SH-SY5Y (cell line): ENCODE measurements around the gene CLECL1.

ENCODE experiments used
- GATA2 ChIP-seq: IDR thresholded peaks from 2 replicates; pipeline ENCODE4 v1.6.1; 2011; ENCODE audit warnings: mild to moderate bottlenecking, low read depth, low read length
- GATA3 ChIP-seq: IDR thresholded peaks from 2 replicates; pipeline ENCODE4 v1.6.1; 2011; ENCODE audit warnings: low read depth, mild to moderate bottlenecking, low read length, moderate library complexity

CLECL1 gene

GRCh38 chr12:9710584-9711375 is 22.1 kb downstream of the CLECL1 start:
- TF ChIP-seq GATA2, result no peak
- no peak for TF ChIP-seq GATA3

GRCh38 chr12:9708853-9709252 is 24.0 kb downstream of the CLECL1 start:
- TF ChIP-seq GATA3 (no peak), GATA2 (no peak)

DNA sequence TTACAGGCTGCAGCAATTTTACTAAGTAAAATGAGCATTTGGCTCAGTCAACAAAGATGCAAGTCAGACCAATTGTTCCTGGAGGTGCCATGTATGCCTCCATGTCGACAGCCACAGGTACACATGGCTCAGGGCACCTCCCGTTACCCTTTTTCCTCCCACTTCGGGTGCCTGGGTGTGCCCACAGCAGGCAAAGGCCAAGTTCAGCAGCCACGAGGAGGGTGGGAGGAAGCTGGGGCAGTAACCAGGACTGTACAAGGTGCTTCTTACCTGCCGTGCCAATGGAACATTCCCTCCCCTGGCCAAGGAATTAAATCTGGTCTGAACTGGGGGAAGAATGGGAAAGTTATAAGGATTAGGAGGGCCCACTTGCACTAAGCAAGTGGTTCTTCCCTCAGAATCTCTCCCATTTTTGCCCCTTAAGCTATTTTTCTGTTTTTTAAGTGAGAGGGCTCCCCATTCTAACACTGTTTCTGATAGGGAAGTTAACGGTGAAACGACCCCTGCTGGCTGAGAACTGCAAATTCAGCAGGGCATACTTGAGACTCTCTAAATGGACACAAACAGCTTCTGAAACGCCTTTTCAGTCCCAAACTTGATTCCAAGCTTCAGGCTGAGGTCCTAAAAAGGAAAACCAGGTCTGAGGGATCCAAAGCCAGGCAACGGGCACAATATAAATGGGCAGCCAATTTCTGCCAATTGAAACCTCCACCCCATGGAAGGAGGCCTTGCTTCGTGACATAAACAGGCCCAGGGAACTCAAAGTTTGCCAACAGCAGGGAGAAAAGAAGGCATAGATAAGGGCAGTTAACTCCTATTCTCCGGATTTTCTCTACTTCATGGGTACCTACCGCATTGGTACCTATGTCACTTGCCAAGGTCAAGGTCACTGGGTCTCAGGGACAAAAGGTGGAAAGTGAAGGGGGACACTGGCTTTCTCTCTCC is 24.8 kb downstream of the CLECL1 start:
- no peak for TF ChIP-seq GATA2
- no peak for TF ChIP-seq GATA3

GRCh38 chr12:9707356-9707755 is 25.5 kb downstream of the CLECL1 start:
- TF ChIP-seq GATA2 (no peak), GATA3 (no peak)

DNA sequence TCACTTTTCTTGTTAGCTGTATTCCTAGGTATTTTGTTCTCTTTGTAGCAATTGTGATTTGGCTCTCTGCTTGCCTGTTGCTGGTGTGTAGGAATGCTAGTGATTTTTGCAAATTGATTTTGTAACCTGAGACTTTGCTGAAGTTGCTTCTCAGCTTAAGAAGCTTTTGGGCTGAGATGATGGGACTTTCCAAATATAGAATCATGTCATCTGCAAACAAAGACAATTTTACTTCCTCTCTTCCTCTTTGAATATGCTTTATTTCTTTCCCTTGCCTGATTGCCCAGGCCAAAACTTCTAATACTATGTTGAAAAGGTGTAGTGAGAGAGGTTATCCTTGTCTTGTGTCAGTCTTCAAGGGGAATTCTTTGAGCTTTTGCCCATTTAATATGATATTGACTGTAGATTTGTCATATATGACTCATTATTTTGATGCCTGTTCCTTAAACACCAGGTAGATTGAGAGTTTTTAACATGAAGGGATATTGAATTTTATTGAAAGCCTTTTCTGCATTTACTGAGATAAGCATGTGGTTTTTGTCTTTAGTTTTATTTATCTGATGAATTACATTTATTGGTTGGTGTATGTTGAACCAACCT is 26.7 kb downstream of the CLECL1 start:
- no peak for TF ChIP-seq GATA3
- no peak for TF ChIP-seq GATA2

- no peak for TF ChIP-seq GATA2
Measured at GRCh38 chr12:9702255-9702654, 30.6 kb downstream of the CLECL1 start.

DNA sequence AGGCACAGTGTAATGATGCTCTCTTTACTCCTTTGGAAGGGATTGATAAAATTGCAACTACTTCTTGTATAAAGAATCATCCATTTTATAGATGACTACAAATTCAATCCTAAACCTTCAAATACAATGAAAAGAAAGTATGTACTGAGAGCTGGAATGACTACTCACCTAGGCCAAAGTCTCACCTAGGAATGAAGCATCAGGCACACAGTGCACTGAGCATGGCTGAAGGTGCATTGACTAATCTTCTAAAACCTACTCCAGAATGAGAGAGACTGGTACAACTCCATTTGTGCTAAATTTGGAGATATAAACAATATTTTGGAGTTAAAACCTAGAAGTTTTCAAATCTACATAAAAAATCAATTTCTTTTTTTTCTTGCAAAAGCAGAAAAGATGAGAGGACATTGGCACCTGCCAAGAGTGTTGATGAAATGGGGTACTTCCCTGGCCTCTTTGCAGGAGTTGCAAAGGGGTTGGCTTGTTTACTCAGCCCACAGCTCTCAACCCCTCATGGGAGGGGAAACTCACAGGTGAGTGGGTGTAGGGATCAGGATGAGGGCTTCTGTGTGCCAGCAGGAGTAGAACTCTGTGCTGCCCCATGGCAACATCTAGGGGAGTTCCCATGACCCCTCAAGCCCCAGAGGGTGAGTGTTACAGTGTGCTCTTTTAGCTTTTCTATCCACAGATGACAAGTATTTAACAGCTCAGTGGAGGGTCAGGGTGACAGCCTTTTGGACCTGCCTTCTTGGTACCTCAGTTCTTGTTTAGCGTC is 31.3 kb downstream of the CLECL1 start:
- TF ChIP-seq GATA3 (no peak), GATA2 (no peak)

- TF ChIP-seq GATA3 (no peak), GATA2 (no peak)
Measured at GRCh38 chr12:9700606-9700956, 32.3 kb downstream of the CLECL1 start.

DNA sequence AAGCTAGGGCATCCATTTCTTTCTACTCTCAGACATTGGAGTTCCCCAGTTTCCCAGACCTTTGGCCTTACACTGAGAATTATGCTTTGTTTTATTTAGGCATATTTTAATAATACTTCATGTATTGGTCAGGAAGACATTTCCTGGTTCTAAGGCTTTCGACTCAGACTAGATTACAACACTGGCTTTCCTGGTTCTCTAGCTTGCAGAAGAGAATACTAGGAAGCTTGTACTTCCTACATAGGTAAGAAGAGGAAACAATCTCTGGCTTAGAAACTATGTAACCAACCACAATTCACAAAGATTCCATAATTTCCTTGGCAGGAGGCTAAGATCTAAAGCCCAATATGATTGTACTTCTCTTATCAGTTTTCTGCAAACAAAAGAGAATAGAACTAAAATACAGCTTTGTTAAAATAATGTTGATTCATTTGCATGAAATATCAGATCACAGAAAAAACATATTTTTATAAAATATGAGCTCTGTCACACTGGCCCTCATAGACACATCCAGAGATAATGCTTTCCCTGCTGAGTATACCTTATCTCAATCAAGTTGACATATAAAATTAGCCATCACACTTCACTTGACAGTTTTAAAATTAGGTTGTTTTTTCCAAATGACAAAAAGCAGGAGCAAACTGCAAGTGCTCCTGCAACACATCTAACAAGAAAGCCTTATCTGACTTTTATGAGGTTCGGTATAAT is 32.8 kb downstream of the CLECL1 start:
- TF ChIP-seq GATA3, result no peak
- no peak for TF ChIP-seq GATA2

DNA sequence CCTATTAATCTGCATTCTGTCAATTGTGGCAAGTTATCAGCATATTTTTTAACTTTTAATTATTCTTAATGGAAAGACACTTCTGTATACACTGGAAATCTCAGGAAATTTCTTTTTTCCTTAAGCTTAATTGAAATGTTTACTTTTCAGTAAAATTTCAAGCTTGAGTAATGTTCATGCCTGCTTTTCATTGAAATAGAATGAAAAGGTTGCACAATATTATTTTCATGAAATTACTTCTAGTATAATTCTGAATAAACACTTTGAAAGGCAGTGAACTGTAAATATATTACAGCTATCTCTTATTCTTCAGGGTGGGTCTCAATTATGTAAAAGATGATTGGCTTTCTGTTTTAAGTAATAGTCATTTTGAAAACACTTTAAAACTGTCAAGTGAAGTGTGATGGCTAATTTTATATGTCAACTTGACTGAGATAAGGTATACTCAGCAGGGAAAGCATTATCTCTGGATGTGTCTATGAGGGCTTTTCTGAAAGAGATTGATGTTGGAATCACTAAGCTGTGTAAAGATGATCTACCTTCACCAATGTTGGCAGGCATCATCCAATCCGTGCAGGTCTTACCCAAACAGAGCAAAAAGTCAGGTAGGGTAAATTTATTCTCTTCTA is 33.5 kb downstream of the CLECL1 start:
- TF ChIP-seq GATA2 (no peak), GATA3 (no peak)

DNA sequence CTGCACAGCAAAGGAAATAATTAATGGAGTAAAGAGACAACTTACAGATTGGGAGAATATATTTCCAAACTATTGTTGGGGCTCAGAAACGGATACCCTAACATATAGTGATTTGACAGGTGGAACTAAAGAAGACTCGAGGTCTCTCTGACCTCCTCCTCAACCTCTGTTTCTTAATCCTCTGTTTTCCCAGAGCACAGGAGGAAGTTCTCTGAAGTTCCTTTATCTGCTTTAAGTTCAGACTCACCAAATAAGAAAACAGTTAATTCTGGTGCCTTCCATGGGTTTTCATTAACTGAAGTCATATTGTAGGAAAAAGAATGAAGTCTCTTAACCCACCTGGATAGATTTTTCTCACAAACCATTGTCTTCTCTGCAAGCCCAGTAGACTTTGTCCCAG is 34.2 kb downstream of the CLECL1 start:
- TF ChIP-seq GATA2 (no peak), GATA3 (no peak)

DNA sequence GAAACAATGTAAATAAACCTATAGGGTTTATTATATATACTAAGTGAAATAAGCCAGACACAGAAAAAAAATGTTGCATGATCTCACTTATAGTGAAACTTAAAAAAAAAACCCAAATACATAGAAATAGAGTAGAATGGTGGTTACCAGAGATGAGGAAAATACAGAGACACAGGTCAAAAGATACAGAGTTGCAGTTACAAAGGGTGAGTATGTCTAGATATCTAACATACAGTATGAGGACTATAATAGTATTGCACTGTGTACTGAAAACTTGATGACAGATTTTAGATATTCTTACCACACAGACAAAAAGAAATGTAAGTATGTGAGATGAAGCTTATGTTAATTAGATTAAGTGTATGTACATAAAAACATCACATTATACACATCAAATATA is 35.3 kb downstream of the CLECL1 start:
- no peak for TF ChIP-seq GATA3
- no peak for TF ChIP-seq GATA2

DNA sequence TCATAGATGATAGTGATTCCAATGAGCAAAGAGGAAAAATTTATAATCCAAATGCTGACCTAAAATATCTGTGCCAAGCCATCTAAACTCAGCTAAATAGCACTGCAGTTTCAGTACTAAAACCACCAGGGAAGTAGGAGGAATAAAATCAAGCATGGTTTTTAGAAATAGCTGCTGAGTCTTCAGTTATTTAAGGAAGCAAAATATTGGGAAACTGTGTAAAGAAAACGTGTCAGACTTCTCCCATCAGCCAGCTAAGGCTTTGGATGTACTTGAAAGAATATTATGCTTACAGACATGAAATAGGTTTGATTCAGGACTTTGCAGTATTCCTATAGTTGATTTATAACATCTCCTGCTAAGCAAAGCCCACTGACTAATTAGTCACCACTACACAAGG is 38.7 kb downstream of the CLECL1 start:
- TF ChIP-seq GATA3 (no peak), GATA2 (no peak)
